T follicular helper cell (primary cell): ENCODE results near the gene VTI1A.

Experiments
- DNase-seq: peaks from one replicate; pipeline ENCODE4 v3.0.0-alpha.2; 2020; ENCODE audit warnings: low read depth

The VTI1A gene

GRCh38 chr10:112756235-112756527 is 309.2 kb downstream of the VTI1A start:
- no peak for DNase-seq

- no peak for DNase-seq
Measured at GRCh38 chr10:112758961-112759360, 311.9 kb downstream of the VTI1A start.

DNA sequence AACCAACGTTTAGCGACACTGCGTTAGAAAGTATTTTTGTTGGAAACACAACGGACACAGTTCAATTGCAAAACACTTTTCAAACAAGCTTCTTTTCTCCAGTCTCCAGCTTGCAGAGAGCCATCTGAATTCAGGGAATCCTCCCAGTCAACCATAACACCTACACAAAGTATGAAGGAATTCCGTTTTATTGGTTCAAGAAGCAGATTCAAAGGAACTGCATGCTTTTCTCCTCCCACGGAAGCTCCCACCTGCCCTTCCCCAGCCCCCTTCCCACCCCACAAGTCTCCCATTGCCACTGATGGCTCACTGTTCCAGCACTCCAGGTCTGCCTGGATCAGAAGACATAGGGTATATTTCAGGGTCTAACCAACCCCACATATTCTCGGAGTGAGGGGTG is 312.5 kb downstream of the VTI1A start:
- no peak for DNase-seq

GRCh38 chr10:112761256-112761655 is 314.2 kb downstream of the VTI1A start:
- no peak for DNase-seq

GRCh38 chr10:112763916-112764520 is 317.0 kb downstream of the VTI1A start:
- DNase-seq = no peak

DNA sequence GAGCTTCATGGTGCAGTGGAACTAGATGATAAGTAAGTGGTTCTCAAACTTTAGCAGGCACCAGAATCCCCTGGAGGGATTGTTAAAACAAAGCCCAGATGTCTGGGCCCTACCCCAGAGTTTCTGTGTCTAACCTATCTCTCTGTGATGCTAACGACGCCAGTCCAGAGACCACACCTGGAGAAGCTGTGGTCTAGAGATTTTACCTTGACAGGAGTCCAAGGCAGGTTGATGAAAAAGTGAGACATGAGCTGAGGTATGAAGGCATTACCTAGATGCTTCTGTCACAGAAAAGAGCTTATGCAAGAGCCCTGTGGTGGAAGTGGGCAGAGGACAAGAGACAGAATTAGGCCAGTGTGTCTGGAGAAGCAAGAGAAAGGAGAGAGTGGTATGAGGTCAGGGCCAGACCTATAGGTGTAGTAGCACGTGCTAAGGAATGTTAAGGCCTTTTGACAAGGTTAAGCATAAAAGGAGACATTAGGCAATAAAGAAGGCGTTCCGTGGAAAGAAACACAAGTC is 318.8 kb downstream of the VTI1A start:
- DNase-seq = no peak

GRCh38 chr10:112766636-112767035 is 319.6 kb downstream of the VTI1A start:
- no peak for DNase-seq

GRCh38 chr10:112767156-112767555 is 320.1 kb downstream of the VTI1A start:
- no peak for DNase-seq

DNA sequence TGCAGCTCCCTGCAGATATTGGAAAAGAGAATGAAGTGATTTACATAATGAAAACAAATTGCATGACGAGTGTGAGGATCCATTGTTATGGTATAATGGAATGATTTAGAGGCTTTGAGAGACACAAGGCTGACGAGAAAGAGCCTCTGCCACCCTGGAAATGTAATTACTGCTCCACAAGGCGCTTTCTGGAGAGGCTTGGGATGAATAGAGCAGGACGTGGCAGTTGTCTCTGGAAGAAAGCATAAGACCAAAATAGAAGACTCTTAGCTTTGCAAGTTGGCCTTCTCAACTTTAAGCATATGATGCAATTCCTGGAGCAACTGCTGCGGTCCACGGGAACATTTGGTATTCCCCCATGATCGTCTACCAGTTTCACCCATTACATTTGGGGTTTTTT is 321.1 kb downstream of the VTI1A start:
- no peak for DNase-seq

GRCh38 chr10:112769081-112769480 is 322.1 kb downstream of the VTI1A start:
- DNase-seq = no peak

DNA sequence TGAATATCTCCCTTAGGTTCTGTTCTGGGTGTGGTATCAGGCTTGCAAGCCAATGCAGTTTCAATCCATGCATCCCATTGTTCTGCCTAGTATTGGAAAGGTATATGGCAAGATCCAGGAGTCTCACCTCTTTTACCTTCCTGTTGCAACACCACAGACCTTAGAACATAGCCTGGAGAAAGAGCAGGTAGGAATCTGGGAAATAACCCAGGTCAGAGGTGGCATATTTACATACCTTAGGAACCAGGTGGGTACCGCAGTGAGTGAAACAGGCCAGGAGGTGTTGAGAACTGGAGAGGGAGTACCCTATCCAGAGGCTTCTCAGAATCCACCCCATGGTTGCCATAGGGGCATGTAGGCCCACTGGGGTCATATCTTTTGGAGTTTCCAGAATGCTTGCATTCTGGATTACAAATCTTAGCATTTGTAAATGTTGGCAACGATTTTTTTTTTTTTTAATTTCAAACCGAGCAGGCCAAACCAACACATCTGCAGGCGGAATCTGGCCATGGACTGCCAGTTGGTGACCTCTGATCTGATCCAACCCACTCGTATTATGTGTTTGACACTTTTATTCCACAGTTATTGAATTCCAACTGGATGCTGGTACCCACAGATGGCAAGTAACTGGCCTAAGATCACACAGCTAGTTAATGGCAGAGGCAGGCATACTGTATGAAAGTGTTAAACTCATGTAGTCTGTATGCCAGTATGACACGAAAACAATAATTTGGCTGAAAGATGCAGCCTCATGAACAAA is 322.8 kb downstream of the VTI1A start:
- DNase-seq = no peak

DNA sequence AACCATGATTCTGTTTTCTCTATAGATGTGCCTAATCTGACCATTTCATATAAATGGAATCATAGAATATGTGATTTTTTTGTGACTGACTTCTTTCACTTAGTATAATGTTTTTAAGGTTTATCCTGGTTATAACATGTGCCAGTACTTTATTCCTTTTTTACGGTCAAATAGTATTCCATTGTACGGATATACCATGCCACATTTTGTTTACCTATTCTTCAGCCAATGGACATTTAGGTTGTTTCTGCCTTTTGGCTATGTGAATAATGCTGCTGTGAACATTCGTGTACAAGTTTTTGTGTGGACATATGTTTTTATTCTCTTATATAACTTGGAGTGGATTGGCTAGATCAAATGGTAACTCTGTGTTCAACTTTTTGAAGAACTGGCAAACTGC is 324.7 kb downstream of the VTI1A start:
- no peak for DNase-seq

- no peak for DNase-seq
Measured at GRCh38 chr10:112773783-112774182, 326.8 kb downstream of the VTI1A start.

DNA sequence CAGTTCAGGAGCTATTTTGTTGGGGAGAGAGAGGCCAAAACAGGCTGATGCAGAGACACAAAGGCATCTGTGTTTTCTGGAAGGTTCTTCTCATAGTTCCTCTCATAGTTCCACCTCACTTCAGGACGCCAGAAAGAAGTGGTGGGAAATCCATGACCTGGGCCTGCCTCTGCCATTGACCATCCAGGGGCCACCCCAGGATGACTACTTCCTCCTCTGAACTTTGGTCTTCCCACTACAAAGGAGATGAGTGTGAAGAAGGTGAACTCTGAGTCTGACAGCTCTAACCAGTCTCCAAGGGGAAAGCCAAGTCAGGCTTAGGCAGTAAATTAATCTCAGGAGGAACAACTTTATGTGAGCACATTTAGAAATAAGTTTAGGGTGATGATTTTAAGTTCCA is 327.2 kb downstream of the VTI1A start:
- DNase-seq = no peak

GRCh38 chr10:112774798-112775197 is 327.8 kb downstream of the VTI1A start:
- DNase-seq = no peak

DNA sequence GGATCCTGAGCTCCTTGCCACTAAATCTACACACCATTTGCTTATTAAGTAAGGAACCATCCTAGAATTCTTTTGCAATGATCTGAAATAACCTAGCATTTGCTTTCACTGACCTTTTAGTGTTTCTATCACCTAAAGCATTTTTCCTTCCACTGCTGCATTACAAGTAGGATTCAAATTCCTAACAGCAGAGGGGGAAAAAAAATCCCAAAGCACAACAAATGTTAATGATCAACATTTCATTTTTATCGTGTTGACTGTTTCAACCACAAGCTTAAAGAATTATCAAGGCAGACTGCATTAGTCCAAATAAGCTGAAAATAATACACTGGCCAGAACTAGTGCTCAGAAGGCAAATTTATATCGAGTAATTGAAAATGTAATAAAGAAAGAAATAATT is 328.4 kb downstream of the VTI1A start:
- DNase-seq = no peak

DNA sequence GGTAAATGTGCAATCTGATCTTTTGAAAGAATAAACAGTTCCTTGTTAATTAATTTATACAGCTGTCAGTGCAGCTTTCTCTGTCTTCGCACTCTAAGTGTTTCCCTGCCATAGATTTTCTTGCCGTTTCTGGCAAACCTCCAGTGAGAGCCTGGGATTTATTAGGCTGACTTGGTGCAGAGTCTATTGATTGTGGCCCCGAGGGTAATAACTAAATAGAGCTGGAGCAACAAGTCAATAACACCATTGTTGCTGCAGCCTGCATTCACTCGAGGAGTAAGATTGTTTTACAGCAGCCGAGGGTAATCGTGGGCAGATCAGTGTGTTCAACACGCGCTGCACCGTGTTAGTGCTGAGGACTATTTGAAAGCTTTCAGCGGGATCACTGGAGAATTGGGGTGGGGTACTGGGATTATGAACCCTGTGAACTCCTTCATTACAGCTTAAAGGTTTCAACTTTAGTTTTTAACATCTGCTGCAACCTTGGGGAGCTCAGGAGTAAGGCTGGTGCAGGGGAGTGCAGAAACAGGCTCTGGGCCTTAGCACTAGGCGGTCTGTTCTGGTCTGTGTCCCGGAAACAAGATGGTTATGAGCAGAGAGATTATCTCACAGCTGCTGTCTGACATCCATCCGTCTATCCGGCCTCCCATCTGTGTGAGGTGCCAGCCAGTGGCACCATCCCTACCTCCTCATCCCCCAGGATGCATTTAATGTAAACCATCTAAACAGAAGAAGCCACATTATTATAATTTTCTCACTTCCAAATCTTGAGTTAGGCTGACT is 329.1 kb downstream of the VTI1A start:
- no peak for DNase-seq

GRCh38 chr10:112778579-112778978 is 331.6 kb downstream of the VTI1A start:
- DNase-seq = no peak

DNA sequence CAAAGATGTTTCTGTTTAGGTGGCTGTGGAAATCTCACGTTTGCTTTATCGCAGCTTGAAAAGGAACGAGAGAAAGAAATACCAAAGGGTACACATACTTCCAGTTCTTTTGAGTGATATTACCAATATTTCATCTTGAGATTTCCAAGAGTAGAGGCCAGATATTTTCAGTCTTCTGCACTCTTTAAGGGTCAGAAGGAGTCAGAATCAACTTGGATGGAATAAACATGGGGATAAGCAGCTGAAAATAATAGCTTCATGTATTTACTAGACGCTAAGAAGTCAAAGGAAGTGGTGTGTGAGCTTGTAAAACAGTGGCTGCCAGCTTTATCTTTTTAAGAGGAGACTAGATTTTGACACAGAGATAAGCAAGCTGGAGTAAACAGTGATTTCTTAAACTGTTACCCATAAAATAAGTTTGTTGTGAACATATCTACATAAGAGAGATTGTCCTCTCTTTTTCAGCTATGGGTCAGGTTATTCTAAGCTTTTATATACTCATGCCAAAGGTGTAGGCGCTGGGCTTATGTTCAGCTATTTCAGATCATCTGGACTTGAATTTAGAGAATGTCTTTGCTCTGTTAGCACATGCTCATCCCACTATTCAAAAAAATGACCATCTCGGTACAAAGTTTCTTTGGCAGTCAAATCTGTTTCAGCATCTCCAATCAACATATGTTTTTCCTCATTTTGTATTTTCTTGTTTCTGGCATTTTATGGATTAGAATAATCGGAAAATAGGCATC is 332.2 kb downstream of the VTI1A start:
- DNase-seq = no peak

GRCh38 chr10:112782200-112782907 is 335.3 kb downstream of the VTI1A start:
- DNase-seq = no peak

DNA sequence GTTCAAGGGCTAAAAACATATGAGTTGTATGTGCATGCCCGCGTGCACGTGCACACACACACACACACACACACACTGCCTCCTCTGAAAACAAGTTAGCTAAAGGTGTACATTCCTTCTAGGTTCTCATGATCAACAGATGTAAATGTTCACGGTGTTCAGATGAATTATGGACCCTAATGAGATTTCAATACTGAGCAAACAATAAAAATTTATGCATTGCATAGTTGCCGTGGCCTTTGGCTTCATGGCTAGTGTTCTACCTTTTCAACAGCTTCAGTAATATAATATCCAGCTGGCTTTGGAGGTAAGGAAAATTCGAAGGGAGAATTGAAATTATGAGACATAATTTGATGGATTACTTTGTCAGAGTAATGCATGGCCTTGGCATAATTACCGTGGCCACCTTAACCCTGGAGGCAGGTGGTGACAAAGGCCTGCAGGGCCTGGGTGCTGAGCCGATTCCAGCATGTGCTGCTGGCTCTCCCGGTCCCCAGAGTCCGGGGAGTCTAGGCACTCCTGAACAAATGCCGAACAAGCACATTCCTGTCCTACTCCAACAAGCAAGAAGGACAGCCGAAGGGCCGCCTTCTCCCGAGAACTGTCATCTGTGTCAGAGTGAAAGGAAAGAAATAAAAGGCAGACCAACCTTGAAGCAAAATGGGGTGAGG is 336.5 kb downstream of the VTI1A start:
- DNase-seq = no peak
